GM23338 (cell line): ENCODE data around the gene GHRH. TPM values are rescaled to one million over a fixed set of nuclear protein-coding genes. Genes with fewer than 3 reads are reported as not detected.

ENCODE experiments used
- ATAC-seq: fragments of 200-7000 bp; cut with Tn5 transposase; 3 replicates; pipeline ENCODE4 v1.9.1; 2020
- DNase-seq: peaks from one replicate; pipeline ENCODE4 v3.0.0-alpha.2; 2015; ENCODE audit warnings: low spot score
- H2AFZ ChIP-seq: fragments of 200-600 bp; sonication (generic); 2 replicates; pipeline ENCODE4 v1.8.0; 2016; ENCODE audit warnings: antibody characterized with exemption, mild to moderate bottlenecking, moderate library complexity
- H3F3A ChIP-seq: fragments of 200-600 bp; sonication (generic); replicated peaks from 2 replicates; pipeline ENCODE4 v1.8.0; 2017; ENCODE audit warnings: antibody characterized with exemption, mixed run types, low read depth
- H3K27ac ChIP-seq: fragments of 200-600 bp; sonication (generic); 2 replicates; pipeline ENCODE4 v1.6.1; 2016; ENCODE audit warnings: low read depth
- H3K27me3 ChIP-seq: fragments of 200-600 bp; sonication (generic); 2 replicates; pipeline ENCODE4 v1.8.0; 2016; ENCODE audit warnings: mild to moderate bottlenecking, mixed run types, moderate library complexity; ENCODE audit not compliant: insufficient read depth
- H3K36me3 ChIP-seq: fragments of 200-600 bp; sonication (generic); 2 replicates; pipeline ENCODE4 v1.8.0; 2016; ENCODE audit warnings: mild to moderate bottlenecking; ENCODE audit not compliant: insufficient read depth
- H3K4me1 ChIP-seq: fragments of 200-600 bp; sonication (generic); 2 replicates; pipeline ENCODE4 v1.8.0; 2016; ENCODE audit warnings: mild to moderate bottlenecking, moderate library complexity; ENCODE audit not compliant: insufficient read depth
- H3K4me2 ChIP-seq: fragments of 200-600 bp; sonication (generic); 2 replicates; pipeline ENCODE4 v1.7.1; 2017; ENCODE audit warnings: mixed run types
- H3K4me3 ChIP-seq: fragments of 200-600 bp; sonication (generic); 2 replicates; pipeline ENCODE4 v1.6.1; 2016; ENCODE audit warnings: mixed run types
- H3K79me2 ChIP-seq: fragments of 200-600 bp; sonication (generic); replicated peaks from 2 replicates; pipeline ENCODE4 v1.8.0; 2017; ENCODE audit warnings: mild to moderate bottlenecking; ENCODE audit not compliant: insufficient read depth
- H3K9me2 ChIP-seq: fragments of 200-600 bp; sonication (generic); 2 replicates; pipeline ENCODE4 v1.8.0; 2017; ENCODE audit not compliant: insufficient read depth
- H4K20me1 ChIP-seq: fragments of 200-600 bp; sonication (generic); replicated peaks from 2 replicates; pipeline ENCODE4 v1.8.0; 2017; ENCODE audit warnings: mild to moderate bottlenecking; ENCODE audit not compliant: insufficient read depth
- H3K27ac Mint-ChIP-seq: 2 replicates; pipeline ENCODE4 v1.8.0; 2020; ENCODE audit warnings: inconsistent platforms, mild to moderate bottlenecking, moderate library complexity, mixed read lengths
- H3K27me3 Mint-ChIP-seq: 3 replicates; pipeline ENCODE4 v1.8.0; 2022; ENCODE audit warnings: low read depth, mild to moderate bottlenecking, moderate library complexity, mixed read lengths, inconsistent platforms; ENCODE audit not compliant: insufficient read depth, poor library complexity
- H3K36me3 Mint-ChIP-seq: 3 replicates; pipeline ENCODE4 v1.8.0; 2021; ENCODE audit warnings: low read depth, mild to moderate bottlenecking, inconsistent platforms, moderate library complexity, mixed read lengths
- H3K4me1 Mint-ChIP-seq: 3 replicates; pipeline ENCODE4 v1.8.0; 2020; ENCODE audit warnings: mild to moderate bottlenecking, inconsistent platforms, mixed read lengths
- H3K4me3 Mint-ChIP-seq: 3 replicates; pipeline ENCODE4 v1.8.0; 2021; ENCODE audit warnings: moderate library complexity, mild to moderate bottlenecking, inconsistent platforms, mixed read lengths
- H3K9me3 Mint-ChIP-seq: 3 replicates; pipeline ENCODE4 v1.8.0; 2020; ENCODE audit warnings: moderate library complexity, mild to moderate bottlenecking, inconsistent platforms, mixed read lengths
- CREB1 ChIP-seq: fragments of 250-450 bp; sonication (Bioruptor Pico); IDR thresholded peaks from 2 replicates; pipeline ENCODE4 v1.5.0; 2020; ENCODE audit warnings: low read depth, mild to moderate bottlenecking, moderate library complexity
- EZH2 ChIP-seq: fragments of 200-600 bp; sonication (generic); IDR thresholded peaks from one replicate; pipeline ENCODE4 v1.8.0; 2017; ENCODE audit warnings: antibody characterized with exemption, mild to moderate bottlenecking, low read depth; ENCODE audit not compliant: unreplicated experiment
- EZH2phosphoT487 ChIP-seq: fragments of 200-600 bp; sonication (generic); IDR thresholded peaks from one replicate; pipeline ENCODE4 v1.8.1; 2018; ENCODE audit warnings: antibody characterized with exemption; ENCODE audit not compliant: unreplicated experiment
- JUNB ChIP-seq: IDR thresholded peaks from one replicate; pipeline ENCODE4 v1.6.1; 2016; ENCODE audit warnings: antibody characterized with exemption; ENCODE audit not compliant: unreplicated experiment
- NANOG ChIP-seq: IDR thresholded peaks from 2 replicates; pipeline ENCODE4 v1.6.1; 2016; ENCODE audit warnings: antibody characterized with exemption, borderline replicate concordance
- POLR2AphosphoS5 ChIP-seq: IDR thresholded peaks from 2 replicates; pipeline ENCODE4 v1.6.1; 2016; ENCODE audit warnings: antibody characterized with exemption, low read depth
- STAT1 ChIP-seq: IDR thresholded peaks from one replicate; pipeline ENCODE4 v1.6.1; 2016; ENCODE audit warnings: antibody characterized with exemption; ENCODE audit not compliant: unreplicated experiment
- ZNF114 ChIP-seq: fragments of 250-450 bp; sonication (Bioruptor Pico); IDR thresholded peaks from 2 replicates; pipeline ENCODE4 v1.5.0; 2020; ENCODE audit warnings: mild to moderate bottlenecking, moderate library complexity
- ZNF331 ChIP-seq: fragments of 250-450 bp; sonication (Bioruptor Pico); IDR thresholded peaks from 2 replicates; pipeline ENCODE4 v1.5.0; 2020; ENCODE audit warnings: low read depth, mild to moderate bottlenecking, moderate library complexity
- polyA plus RNA-seq: library from polyadenylated mRNA; unstranded; fragments of >200 nt; fragmentation: Nextera tagmentation; extraction: Ambion mirVana; gene quantifications from 2 replicates; pipeline ENCODE4 v1.2.1, GENCODE V29; 2016
- total RNA-seq: library from RNA; depleted of rRNA; stranded (reverse); fragments of >200 nt; shearing (Covaris generic); gene quantifications from 2 replicates; pipeline ENCODE4 v1.2.3, GENCODE V29; 2014
- TF ChIP-seq, protein P1 (sequence below): IDR thresholded peaks from one replicate; pipeline ENCODE4 v1.6.1; 2018; ENCODE audit warnings: antibody characterized with exemption; ENCODE audit not compliant: unreplicated experiment
- TF ChIP-seq, protein P2 (sequence below): fragments of 250-450 bp; sonication (Bioruptor Pico); IDR thresholded peaks from 2 replicates; pipeline ENCODE4 v1.5.0; 2020; ENCODE audit warnings: mild to moderate bottlenecking, moderate library complexity
- TF ChIP-seq, protein P3 (sequence below), 2 experiments: fragments of 200-600 bp in 1 of 2; sonication (generic) in 1 of 2; conservative IDR thresholded peaks; 2 replicates each; pipeline versions ENCODE4 v1.5.1 to v1.6.1; 2016 to 2017; ENCODE audit warnings: antibody characterized with exemption in 2 of 2, low read depth in 2 of 2, mild to moderate bottlenecking in 2 of 2, moderate library complexity in 1 of 2
- TF ChIP-seq, protein P4 (sequence below): IDR thresholded peaks from 2 replicates; pipeline ENCODE4 v1.6.1; 2016; ENCODE audit warnings: antibody characterized with exemption

GHRH gene
- total and polyA plus RNA-seq, 2 experiments from 2014 or later, result 0.40 TPM; not detected in 1

DNA sequence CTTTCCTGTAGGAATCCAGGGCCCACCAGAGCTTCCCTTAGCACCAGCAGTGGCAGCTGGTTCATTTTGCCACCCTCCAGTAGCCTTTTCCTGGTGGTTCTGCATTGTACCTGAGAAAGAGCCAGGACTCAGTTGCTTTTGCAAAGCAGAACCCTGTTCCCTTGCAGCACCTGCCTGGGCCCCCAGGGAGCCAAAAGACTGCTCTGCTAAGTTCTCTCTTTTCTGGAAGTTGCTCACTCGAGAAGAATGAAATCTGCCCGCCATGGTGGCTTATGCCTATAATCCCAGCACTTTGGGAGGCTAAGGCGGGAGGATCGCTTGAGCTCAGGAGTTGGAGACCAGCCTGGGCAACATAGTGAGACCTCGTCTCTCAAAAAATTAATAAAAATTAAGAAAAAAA is 24.0 kb downstream of the GHRH start:
- H3K9me2 ChIP-seq, result no peaks in the 10 kb centered on the region
- no peak overlapping the region for H3K4me3 ChIP-seq
- H3K36me3 ChIP-seq, result peaks cover 76% of the 10 kb centered on the region
- no peaks in the 10 kb centered on the region for H3K27me3 ChIP-seq
- Mint-ChIP-seq H3K4me3 (no peak overlapping the region), H3K27ac (no peak overlapping the region), H3K9me3 (no peaks in the 10 kb centered on the region), H3K27me3 (no peaks in the 10 kb centered on the region), H3K36me3 (peaks cover 93% of the 10 kb centered on the region), H3K4me1 (no peaks in the 10 kb centered on the region)
- H3K79me2 ChIP-seq, result no peaks in the 10 kb centered on the region
- H3K27ac ChIP-seq, result no peak overlapping the region
- TF ChIP-seq JUNB (no peak), ZNF114 (CRISPR knock-in tag) (no peak), NANOG (no peak), EZH2phosphoT487 (no peak), CREB1 (CRISPR knock-in tag) (no peak), EZH2 (no peak), STAT1 (no peak), POLR2AphosphoS5 (no peak), ZNF331 (no peak)
- TF ChIP-seq, protein P1, sequence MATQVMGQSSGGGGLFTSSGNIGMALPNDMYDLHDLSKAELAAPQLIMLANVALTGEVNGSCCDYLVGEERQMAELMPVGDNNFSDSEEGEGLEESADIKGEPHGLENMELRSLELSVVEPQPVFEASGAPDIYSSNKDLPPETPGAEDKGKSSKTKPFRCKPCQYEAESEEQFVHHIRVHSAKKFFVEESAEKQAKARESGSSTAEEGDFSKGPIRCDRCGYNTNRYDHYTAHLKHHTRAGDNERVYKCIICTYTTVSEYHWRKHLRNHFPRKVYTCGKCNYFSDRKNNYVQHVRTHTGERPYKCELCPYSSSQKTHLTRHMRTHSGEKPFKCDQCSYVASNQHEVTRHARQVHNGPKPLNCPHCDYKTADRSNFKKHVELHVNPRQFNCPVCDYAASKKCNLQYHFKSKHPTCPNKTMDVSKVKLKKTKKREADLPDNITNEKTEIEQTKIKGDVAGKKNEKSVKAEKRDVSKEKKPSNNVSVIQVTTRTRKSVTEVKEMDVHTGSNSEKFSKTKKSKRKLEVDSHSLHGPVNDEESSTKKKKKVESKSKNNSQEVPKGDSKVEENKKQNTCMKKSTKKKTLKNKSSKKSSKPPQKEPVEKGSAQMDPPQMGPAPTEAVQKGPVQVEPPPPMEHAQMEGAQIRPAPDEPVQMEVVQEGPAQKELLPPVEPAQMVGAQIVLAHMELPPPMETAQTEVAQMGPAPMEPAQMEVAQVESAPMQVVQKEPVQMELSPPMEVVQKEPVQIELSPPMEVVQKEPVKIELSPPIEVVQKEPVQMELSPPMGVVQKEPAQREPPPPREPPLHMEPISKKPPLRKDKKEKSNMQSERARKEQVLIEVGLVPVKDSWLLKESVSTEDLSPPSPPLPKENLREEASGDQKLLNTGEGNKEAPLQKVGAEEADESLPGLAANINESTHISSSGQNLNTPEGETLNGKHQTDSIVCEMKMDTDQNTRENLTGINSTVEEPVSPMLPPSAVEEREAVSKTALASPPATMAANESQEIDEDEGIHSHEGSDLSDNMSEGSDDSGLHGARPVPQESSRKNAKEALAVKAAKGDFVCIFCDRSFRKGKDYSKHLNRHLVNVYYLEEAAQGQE, result no peak
- TF ChIP-seq, protein P2, sequence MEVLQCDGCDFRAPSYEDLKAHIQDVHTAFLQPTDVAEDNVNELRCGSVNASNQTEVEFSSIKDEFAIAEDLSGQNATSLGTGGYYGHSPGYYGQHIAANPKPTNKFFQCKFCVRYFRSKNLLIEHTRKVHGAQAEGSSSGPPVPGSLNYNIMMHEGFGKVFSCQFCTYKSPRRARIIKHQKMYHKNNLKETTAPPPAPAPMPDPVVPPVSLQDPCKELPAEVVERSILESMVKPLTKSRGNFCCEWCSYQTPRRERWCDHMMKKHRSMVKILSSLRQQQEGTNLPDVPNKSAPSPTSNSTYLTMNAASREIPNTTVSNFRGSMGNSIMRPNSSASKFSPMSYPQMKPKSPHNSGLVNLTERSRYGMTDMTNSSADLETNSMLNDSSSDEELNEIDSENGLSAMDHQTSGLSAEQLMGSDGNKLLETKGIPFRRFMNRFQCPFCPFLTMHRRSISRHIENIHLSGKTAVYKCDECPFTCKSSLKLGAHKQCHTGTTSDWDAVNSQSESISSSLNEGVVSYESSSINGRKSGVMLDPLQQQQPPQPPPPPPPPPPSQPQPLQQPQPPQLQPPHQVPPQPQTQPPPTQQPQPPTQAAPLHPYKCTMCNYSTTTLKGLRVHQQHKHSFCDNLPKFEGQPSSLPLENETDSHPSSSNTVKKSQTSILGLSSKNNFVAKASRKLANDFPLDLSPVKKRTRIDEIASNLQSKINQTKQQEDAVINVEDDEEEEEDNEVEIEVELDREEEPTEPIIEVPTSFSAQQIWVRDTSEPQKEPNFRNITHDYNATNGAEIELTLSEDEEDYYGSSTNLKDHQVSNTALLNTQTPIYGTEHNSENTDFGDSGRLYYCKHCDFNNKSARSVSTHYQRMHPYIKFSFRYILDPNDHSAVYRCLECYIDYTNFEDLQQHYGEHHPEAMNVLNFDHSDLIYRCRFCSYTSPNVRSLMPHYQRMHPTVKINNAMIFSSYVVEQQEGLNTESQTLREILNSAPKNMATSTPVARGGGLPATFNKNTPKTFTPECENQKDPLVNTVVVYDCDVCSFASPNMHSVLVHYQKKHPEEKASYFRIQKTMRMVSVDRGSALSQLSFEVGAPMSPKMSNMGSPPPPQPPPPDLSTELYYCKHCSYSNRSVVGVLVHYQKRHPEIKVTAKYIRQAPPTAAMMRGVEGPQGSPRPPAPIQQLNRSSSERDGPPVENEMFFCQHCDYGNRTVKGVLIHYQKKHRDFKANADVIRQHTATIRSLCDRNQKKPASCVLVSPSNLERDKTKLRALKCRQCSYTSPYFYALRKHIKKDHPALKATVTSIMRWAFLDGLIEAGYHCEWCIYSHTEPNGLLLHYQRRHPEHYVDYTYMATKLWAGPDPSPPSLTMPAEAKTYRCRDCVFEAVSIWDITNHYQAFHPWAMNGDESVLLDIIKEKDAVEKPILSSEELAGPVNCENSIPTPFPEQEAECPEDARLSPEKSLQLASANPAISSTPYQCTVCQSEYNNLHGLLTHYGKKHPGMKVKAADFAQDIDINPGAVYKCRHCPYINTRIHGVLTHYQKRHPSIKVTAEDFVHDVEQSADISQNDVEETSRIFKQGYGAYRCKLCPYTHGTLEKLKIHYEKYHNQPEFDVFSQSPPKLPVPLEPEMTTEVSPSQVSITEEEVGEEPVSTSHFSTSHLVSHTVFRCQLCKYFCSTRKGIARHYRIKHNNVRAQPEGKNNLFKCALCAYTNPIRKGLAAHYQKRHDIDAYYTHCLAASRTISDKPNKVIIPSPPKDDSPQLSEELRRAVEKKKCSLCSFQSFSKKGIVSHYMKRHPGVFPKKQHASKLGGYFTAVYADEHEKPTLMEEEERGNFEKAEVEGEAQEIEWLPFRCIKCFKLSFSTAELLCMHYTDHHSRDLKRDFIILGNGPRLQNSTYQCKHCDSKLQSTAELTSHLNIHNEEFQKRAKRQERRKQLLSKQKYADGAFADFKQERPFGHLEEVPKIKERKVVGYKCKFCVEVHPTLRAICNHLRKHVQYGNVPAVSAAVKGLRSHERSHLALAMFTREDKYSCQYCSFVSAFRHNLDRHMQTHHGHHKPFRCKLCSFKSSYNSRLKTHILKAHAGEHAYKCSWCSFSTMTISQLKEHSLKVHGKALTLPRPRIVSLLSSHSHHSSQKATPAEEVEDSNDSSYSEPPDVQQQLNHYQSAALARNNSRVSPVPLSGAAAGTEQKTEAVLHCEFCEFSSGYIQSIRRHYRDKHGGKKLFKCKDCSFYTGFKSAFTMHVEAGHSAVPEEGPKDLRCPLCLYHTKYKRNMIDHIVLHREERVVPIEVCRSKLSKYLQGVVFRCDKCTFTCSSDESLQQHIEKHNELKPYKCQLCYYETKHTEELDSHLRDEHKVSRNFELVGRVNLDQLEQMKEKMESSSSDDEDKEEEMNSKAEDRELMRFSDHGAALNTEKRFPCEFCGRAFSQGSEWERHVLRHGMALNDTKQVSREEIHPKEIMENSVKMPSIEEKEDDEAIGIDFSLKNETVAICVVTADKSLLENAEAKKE (CRISPR knock-in tag), result no peak
- TF ChIP-seq, protein P3, sequence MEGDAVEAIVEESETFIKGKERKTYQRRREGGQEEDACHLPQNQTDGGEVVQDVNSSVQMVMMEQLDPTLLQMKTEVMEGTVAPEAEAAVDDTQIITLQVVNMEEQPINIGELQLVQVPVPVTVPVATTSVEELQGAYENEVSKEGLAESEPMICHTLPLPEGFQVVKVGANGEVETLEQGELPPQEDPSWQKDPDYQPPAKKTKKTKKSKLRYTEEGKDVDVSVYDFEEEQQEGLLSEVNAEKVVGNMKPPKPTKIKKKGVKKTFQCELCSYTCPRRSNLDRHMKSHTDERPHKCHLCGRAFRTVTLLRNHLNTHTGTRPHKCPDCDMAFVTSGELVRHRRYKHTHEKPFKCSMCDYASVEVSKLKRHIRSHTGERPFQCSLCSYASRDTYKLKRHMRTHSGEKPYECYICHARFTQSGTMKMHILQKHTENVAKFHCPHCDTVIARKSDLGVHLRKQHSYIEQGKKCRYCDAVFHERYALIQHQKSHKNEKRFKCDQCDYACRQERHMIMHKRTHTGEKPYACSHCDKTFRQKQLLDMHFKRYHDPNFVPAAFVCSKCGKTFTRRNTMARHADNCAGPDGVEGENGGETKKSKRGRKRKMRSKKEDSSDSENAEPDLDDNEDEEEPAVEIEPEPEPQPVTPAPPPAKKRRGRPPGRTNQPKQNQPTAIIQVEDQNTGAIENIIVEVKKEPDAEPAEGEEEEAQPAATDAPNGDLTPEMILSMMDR (conservative IDR thresholded peaks at IDR 0.05; ENCODE audit: low read depth in 2 of 2), result no peak
- TF ChIP-seq, protein P4, sequence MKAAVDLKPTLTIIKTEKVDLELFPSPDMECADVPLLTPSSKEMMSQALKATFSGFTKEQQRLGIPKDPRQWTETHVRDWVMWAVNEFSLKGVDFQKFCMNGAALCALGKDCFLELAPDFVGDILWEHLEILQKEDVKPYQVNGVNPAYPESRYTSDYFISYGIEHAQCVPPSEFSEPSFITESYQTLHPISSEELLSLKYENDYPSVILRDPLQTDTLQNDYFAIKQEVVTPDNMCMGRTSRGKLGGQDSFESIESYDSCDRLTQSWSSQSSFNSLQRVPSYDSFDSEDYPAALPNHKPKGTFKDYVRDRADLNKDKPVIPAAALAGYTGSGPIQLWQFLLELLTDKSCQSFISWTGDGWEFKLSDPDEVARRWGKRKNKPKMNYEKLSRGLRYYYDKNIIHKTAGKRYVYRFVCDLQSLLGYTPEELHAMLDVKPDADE, result no peak
- H3K4me2 ChIP-seq, result no peak overlapping the region
- no peak overlapping the region for H2AFZ ChIP-seq
- DNase-seq, result no peak
- peaks cover 12% of the 10 kb centered on the region for H4K20me1 ChIP-seq
- H3F3A ChIP-seq, result peaks cover 5% of the 10 kb centered on the region
- no peak for ATAC-seq
- no peaks in the 10 kb centered on the region for H3K4me1 ChIP-seq
